GM18502 (cell line): Measurements from ENCODE around the gene ZBTB7A.
"Not testable (repeated sequence)": the region's sequence is repeated elsewhere in the genome, so short reads cannot be mapped to it uniquely, and the experiment has no call there.

Experiments used
- ATAC-seq: cut with Tn5 transposase; IDR thresholded peaks from one replicate; pipeline ENCODE4 v1.9.1; 2021; ENCODE audit warnings: mild to moderate bottlenecking; ENCODE audit not compliant: unreplicated experiment, poor library complexity

Gene ZBTB7A

GRCh38 chr19:4000798-4001197, 65.9 kb downstream of the ZBTB7A start:
- not testable (repeated sequence) for ATAC-seq

GRCh38 chr19:3998667-3999412, 67.9 kb downstream of the ZBTB7A start:
- ATAC-seq: not testable (repeated sequence)

- no peak for ATAC-seq
These were observed 71.1 kb downstream of the ZBTB7A start for GRCh38 chr19:3995607-3996006.
